ENCODE data around the gene NDRG4. TPM values are rescaled to one million over a fixed set of nuclear protein-coding genes. Genes with fewer than 3 reads are reported as not detected.
A peak's percentile ranks its signal among the peaks of the same experiment; 100 is the strongest.

Gene NDRG4
- total RNA-seq, 2 donors from 2014 or later, result 163 to 238 TPM

DNA sequence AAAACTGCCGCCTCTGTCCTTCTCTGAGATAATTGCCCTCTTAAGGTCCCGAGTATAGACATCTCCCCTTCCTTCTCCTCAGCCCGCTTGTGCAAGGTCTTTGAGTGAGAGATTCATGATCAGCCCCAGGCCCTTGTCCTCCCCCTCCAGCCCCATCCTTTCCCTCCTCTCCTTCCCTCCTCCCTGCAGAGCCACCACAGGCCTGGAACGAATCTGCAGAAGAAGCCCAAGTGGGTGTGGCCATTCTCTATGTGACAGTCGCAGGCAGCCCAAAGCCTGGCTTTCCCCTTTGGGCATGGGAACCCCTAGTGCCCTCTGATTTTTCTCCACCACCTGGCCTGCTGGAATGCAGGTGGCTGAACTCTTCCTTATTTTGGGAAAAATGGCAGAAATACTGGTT is 7.2 kb upstream of the NDRG4 start:
- H3K27ac ChIP-seq, result no peak overlapping the region
- no peak for DNase-seq (ENCODE audit: low spot score)
- TF ChIP-seq, protein P1, sequence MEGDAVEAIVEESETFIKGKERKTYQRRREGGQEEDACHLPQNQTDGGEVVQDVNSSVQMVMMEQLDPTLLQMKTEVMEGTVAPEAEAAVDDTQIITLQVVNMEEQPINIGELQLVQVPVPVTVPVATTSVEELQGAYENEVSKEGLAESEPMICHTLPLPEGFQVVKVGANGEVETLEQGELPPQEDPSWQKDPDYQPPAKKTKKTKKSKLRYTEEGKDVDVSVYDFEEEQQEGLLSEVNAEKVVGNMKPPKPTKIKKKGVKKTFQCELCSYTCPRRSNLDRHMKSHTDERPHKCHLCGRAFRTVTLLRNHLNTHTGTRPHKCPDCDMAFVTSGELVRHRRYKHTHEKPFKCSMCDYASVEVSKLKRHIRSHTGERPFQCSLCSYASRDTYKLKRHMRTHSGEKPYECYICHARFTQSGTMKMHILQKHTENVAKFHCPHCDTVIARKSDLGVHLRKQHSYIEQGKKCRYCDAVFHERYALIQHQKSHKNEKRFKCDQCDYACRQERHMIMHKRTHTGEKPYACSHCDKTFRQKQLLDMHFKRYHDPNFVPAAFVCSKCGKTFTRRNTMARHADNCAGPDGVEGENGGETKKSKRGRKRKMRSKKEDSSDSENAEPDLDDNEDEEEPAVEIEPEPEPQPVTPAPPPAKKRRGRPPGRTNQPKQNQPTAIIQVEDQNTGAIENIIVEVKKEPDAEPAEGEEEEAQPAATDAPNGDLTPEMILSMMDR (IDR thresholded peaks at IDR 0.05), result no peak

DNA sequence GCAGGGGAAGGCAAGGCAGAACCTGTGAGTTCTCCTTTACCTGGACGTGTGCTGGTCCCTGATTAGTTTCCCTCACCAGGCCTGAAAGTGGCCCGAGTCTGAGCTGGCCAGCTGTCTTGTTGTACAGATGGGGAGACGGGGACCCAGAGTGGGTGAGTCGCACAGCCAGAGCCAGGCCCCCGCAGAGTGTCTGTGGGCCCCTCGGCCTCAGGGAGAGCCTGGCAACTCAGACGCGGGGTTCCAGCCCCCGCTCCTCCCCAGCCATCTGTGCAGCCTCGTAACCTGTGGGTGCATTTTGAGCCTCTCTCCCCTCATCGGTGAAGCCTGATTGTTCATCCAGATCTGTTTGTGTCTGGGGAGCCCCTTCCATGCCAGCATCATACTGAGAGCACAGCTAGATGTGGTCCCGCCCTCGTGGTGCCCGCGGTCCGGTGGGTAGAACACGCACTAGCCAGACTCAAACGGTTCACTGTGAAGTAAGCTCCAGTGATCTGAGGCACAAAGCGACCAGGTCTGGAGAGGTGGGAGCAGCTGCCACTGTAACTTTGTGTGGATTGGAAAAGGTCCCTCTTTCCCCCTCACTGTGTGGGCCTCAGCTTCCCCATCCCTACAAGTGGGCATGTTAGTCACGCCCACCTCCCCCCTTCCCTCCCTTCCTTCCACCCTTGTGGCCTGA is 6.0 kb upstream of the NDRG4 start:
- peaks cover 0 to 19% of the 10 kb centered on the region in 2 donors for H3K4me1 ChIP-seq
- DNase-seq (ENCODE audit: low spot score), result no peak
- no peaks in the 10 kb centered on the region for H3K36me3 ChIP-seq
- H3K4me3 ChIP-seq, result no peak overlapping the region
- H3K27me3 ChIP-seq, result no peaks in the 10 kb centered on the region
- no peaks in the 10 kb centered on the region for H3K9me3 ChIP-seq
- no peak overlapping the region for H3K27ac ChIP-seq
- TF ChIP-seq, protein P1 (IDR thresholded peaks at IDR 0.05), result no peak

More for the DNA sequence above, 7.2 kb upstream of the NDRG4 start:
- no peaks in the 10 kb centered on the region for H3K9me3 ChIP-seq
- H3K36me3 ChIP-seq, result no peaks in the 10 kb centered on the region
- H3K27me3 ChIP-seq, result no peaks in the 10 kb centered on the region
- H3K4me3 ChIP-seq, result no peak overlapping the region
- peaks cover 0 to 30% of the 10 kb centered on the region in 2 donors for H3K4me1 ChIP-seq

DNA sequence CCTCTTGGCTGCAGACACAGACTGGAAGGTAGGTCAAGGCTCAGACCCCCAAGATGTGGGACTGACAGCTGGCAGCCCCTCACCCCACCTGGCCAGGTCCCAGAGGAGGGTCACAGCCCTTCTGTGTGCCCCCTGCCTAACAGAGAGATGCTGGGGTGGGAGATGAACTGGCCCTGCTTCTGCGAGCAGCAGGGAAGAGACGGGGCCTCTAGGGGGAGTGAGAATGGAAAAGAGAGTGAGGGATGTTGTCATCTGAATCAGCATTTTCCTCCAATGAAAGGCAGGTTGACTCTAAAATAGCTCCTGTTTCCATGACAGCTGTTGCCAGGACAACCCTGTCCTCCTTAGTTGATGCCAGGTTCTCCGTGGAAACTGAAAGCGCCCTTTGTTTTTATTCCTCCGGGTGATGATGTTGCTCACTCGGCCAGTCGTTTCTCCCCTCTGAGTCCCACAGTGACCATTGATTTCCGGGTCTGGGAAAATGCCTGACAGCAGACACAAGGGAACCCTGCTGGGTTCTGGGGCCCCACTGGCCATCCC is 4.9 kb upstream of the NDRG4 start:
- TF ChIP-seq, protein P1 (IDR thresholded peaks at IDR 0.05), result peak in 1 of 2 donors; percentile 62
- Histone ChIP-seq H3K36me3 (no peaks in the 10 kb centered on the region), H3K9me3 (no peaks in the 10 kb centered on the region), H3K27me3 (no peaks in the 10 kb centered on the region), H3K4me3 (peak overlapping the region in 1 of 2 donors; percentile 31), H3K4me1 (peaks cover 0 to 21% of the 10 kb centered on the region in 2 donors), H3K27ac (peak overlapping the region; percentile 78 to 82)
- peak; percentile 88 for DNase-seq (ENCODE audit: low spot score)

DNA sequence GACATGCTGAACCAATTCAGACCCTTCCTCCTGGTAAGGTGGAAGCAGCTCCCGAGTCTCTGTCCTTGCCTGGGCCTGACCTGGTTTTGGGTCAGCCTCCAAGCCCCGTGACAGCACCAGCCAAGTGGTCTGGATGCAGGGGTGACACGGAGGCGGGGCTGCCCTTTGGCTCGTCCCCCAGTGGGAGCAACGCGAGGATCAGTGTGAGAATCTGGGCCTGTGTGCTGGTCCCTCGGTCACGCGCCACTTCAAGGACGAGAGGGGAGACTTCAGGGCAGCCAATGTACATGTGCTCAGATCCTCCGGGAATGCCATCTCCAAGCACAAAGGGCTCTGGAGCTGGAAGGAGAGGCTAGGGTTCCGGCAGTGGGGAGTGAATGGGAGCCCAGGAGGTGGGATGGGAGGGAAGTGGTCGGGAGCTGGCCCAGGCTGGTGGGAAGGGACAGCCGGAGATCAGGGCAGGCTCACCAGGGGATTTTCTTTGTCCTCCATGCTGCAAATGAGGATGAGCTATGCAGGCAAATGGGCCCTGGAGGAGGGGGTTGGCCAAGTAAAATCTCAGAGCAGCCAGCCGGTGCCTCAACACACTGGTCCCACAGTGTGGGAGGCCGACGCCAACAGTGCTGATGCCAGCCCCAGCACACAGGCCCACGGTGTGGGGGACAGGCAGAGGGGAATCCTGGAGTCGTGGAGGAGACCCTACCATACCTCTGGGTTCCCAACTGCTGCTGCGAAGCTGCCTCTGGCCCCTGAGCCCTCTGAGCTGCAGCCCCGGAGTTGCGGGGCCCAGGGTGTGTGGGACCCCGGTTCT is 4.2 kb upstream of the NDRG4 start:
- Histone ChIP-seq H3K4me3 (peak overlapping the region in 1 of 2 donors; percentile 31), H3K27me3 (no peaks in the 10 kb centered on the region), H3K36me3 (no peaks in the 10 kb centered on the region), H3K9me3 (no peaks in the 10 kb centered on the region), H3K27ac (peak overlapping the region; percentile 78 to 82), H3K4me1 (peaks cover 0 to 28% of the 10 kb centered on the region in 2 donors)
- DNase-seq (ENCODE audit: low spot score), result no peak
- TF ChIP-seq, protein P1 (IDR thresholded peaks at IDR 0.05), result no peak

DNA sequence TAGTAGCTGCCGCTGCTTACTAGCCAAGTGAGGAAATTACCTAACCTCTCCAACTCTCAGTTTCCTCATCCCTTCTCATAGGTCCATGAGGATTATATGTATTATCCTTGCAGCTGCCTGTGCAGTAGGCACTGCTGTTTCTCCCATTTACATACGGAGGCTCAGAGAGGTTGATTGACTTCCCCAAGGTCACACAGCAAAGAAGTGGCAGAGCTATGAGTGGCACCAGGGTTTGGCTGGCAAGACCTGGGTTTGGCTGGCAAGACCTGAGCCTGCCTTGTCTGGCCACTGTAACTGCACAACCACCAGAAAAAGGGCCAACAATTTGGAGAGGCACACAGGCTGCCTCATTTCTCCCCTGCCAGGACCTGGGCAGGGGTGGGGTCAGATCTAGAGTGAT is 2.5 kb upstream of the NDRG4 start:
- no peaks in the 10 kb centered on the region for H3K9me3 ChIP-seq
- H3K4me3 ChIP-seq, result no peak overlapping the region
- H3K4me1 ChIP-seq, result peaks cover 0 to 39% of the 10 kb centered on the region in 2 donors
- TF ChIP-seq, protein P1 (IDR thresholded peaks at IDR 0.05), result no peak
- no peak overlapping the region for H3K27ac ChIP-seq
- DNase-seq (ENCODE audit: low spot score), result no peak
- no peaks in the 10 kb centered on the region for H3K36me3 ChIP-seq
- H3K27me3 ChIP-seq, result no peaks in the 10 kb centered on the region

All from right atrium auricular region (tissue), 2 donors.